BJ (cell line): ENCODE results near the gene SUSD4. TPM values are rescaled to one million over a fixed set of nuclear protein-coding genes. Genes with fewer than 3 reads are reported as not detected.

Experiments used
- CTCF ChIA-PET: fragments of 350-600 bp; formaldehyde crosslinking; extraction: SDS; loops from one replicate; lab custom pipeline; 2021; ENCODE audit warnings: antibody characterized with exemption, inconsistent platforms; lab: Yijun Ruan, JAX
- POLR2A ChIA-PET: fragments of 300-600 bp; sonication (Branson Sonifier 250); formaldehyde crosslinking; extraction: SDS; loops from one replicate; lab custom pipeline; 2021; ENCODE audit warnings: antibody characterized with exemption; lab: Charles Lee
- DNase-seq: peaks from one replicate; pipeline ENCODE4 v3.0.0-alpha.2; 2011; ENCODE audit warnings: low read depth
- H3K27me3 ChIP-seq: 2 replicates; pipeline ENCODE4 v1.6.0; 2011; ENCODE audit warnings: low read length; ENCODE audit not compliant: control insufficient read depth, insufficient read depth
- H3K36me3 ChIP-seq: 2 replicates; pipeline ENCODE4 v1.5.1; 2011; ENCODE audit warnings: low read length; ENCODE audit not compliant: control insufficient read depth, insufficient read depth
- H3K4me3 ChIP-seq: 2 replicates; pipeline ENCODE4 v1.5.1; 2011; ENCODE audit warnings: low read depth, mild to moderate bottlenecking, control low read depth, low read length
- CTCF ChIP-seq: IDR thresholded peaks from 2 replicates; pipeline ENCODE4 v1.5.1; 2011; ENCODE audit warnings: low read depth, mild to moderate bottlenecking, control low read depth, inconsistent platforms, low read length, moderate library complexity; ENCODE audit not compliant: insufficient read depth
- polyA plus RNA-seq: library from polyadenylated mRNA; depleted of rRNA; stranded (reverse); fragments of >200 nt; gene quantifications from 2 replicates; pipeline ENCODE4 v1.2.3, GENCODE V29; 2011

SUSD4 gene
- polyA plus RNA-seq, 1 experiment = 0.32 TPM

DNA sequence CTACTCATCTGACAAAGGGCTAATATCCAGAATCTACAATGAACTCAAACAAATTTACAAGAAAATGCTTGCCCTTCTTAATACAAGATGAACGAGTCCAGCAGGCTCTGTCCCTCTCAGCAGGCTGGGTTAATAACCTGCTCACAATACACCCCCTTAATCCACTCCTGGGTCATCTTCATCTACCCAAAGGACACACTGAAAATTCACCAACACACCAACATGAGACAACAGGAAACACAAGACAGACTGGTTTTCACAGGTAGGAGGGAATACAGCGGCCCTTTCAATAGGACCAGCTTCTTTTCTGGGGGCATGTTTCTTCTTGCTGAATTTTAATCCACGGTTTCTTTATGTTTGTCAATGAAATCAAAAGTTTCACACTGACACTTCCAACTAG, 44.6 kb downstream of the SUSD4 start:
- DNase-seq = no peak
- TF ChIP-seq CTCF = no peak
- ChIA-PET POLR2A (no interaction called here), CTCF (no interaction called here)
- Histone ChIP-seq H3K27me3 (peaks cover 3% of the 10 kb centered on the region), H3K36me3 (no peaks in the 10 kb centered on the region), H3K4me3 (no peak overlapping the region)

- no peak for TF ChIP-seq CTCF
- ChIA-PET POLR2A (no interaction called here), CTCF (no interaction called here)
- Histone ChIP-seq H3K27me3 (no peaks in the 10 kb centered on the region; the same call in 1 of the 2 replicates), H3K4me3 (no peak overlapping the region), H3K36me3 (no peaks in the 10 kb centered on the region)
- DNase-seq = no peak
Measured at GRCh38 chr1:223316082-223316481, 47.9 kb downstream of the SUSD4 start.

DNA sequence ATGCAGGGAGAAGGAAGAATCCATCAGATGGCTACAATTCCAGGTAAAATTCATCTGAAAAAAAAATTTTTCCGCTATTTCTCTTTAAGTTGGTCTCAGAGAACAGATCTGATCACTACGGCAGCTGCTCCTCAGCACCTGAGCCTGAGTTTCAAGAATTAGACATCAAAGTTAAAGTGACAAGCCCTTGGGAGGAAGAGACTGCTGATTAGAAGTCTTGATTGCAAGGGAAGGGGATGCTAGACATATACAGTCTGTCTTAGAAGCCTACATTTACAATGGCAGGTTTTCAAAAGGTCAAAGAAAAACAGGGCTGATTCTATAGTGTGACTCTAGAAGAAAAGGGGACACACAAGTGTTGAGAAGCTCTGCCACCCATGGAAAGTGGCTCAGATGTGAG, 48.3 kb downstream of the SUSD4 start:
- CTCF ChIA-PET = no interaction called here

DNA sequence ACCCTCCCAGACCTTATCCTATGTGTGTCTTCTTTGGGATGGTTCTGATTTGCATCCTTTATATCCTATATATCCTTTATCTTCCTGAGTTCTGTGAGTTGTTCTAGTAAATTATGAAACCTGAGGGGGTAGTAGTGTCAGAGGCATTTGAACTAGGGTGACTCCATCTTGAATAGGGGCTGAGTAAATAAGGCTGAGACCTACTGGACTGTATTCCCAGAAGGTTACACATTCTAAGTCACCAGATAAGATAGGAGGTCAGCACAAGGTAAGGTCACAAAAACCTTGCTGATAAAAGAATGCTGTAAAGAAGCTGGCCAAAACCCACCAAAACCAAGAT, 50.6 kb downstream of the SUSD4 start:
- POLR2A ChIA-PET = no interaction called here
- Histone ChIP-seq H3K4me3 (no peak overlapping the region), H3K36me3 (no peaks in the 10 kb centered on the region), H3K27me3 (no peaks in the 10 kb centered on the region)
- DNase-seq = no peak
- no peak for TF ChIP-seq CTCF
- CTCF ChIA-PET = no interaction called here

More for the DNA sequence above, 48.3 kb downstream of the SUSD4 start:
- TF ChIP-seq CTCF = no peak
- Histone ChIP-seq H3K4me3 (no peak overlapping the region), H3K36me3 (no peaks in the 10 kb centered on the region), H3K27me3 (no peaks in the 10 kb centered on the region; the same call in 1 of the 2 replicates)
- POLR2A ChIA-PET = no interaction called here
- DNase-seq = no peak

- no peak for TF ChIP-seq CTCF
- H3K36me3 ChIP-seq = no peaks in the 10 kb centered on the region
- no peaks in the 10 kb centered on the region for H3K27me3 ChIP-seq
- H3K4me3 ChIP-seq = no peak overlapping the region
- ChIA-PET POLR2A (no interaction called here), CTCF (no interaction called here)
- no peak for DNase-seq
Measured at GRCh38 chr1:223312705-223313414, 51.1 kb downstream of the SUSD4 start.
